Prostate gland (tissue), 2 donors: ENCODE results near the gene GOLGA5. TPM values are rescaled to one million over a fixed set of nuclear protein-coding genes. Genes with fewer than 3 reads are reported as not detected.

Experiments used
- DNase-seq: peaks from one replicate; pipeline ENCODE4 v3.0.0-alpha.2; 2019; ENCODE audit warnings: low spot score
- H3K27ac ChIP-seq, 2 donors: fragments of 200-600 bp; sonication (generic); 2 replicates each; pipeline ENCODE4 v1.5.1; 2017 to 2019
- H3K27me3 ChIP-seq: fragments of 200-600 bp; sonication (generic); replicated peaks from 2 replicates; pipeline ENCODE4 v1.5.1; 2019; ENCODE audit not compliant: insufficient read depth
- H3K36me3 ChIP-seq, 2 donors: fragments of 200-600 bp; sonication (generic); 1 replicate in 1 of 2; 2 replicates in 1 of 2; pipeline versions ENCODE4 v1.5.1 to v1.8.1; 2017 to 2019
- H3K4me1 ChIP-seq: fragments of 200-600 bp; sonication (generic); replicated peaks from 2 replicates; pipeline ENCODE4 v1.5.1; 2019
- H3K4me3 ChIP-seq, 2 donors: fragments of 200-600 bp; sonication (generic); 2 replicates each; pipeline ENCODE4 v1.5.1; 2017 to 2019
- H3K9me3 ChIP-seq: fragments of 200-600 bp; sonication (generic); 2 replicates; pipeline ENCODE4 v1.5.1; 2017
- POLR2A ChIP-seq: fragments of 450-650 bp; IDR thresholded peaks from one replicate; pipeline ENCODE4 v1.6.1; 2016; ENCODE audit warnings: antibody characterized with exemption, mild to moderate bottlenecking
- POLR2AphosphoS5 ChIP-seq: sonication (generic); formaldehyde crosslinking; IDR thresholded peaks from one replicate; pipeline ENCODE4 v1.6.1; 2017; ENCODE audit warnings: antibody characterized with exemption
- WGBS: methylation state at CpG from one replicate; pipeline ENCODE4 v1.1.5; 2018; 5-methylcytosine and 5-hydroxymethylcytosine counted together
- intact Hi-C: fragments of 100-400 bp; cut with DNase I; formaldehyde crosslinking; loops from one replicate; pipeline ENCODE4 v1.14.2; 2022
- total RNA-seq, 2 donors: library from RNA; depleted of rRNA; stranded (reverse); fragments of >200 nt; gene quantifications; one replicate each; pipeline ENCODE4 v1.1.0, GENCODE V29; 2016
- TF ChIP-seq, protein P1 (sequence below), 4 experiments: fragments of 200-600 bp in 2 of 4; fragments of 450-650 bp in 2 of 4; sonication (generic) in 2 of 4; IDR thresholded peaks; 1 replicate in 3 of 4; 2 replicates in 1 of 4; pipeline ENCODE4 v1.5.1; 2016 to 2019; ENCODE audit warnings: antibody characterized with exemption in 4 of 4, mild to moderate bottlenecking in 2 of 4, moderate library complexity in 2 of 4

Gene GOLGA5
- total RNA-seq, 2 donors from 2014 or later, result 63.5 to 69.5 TPM

DNA sequence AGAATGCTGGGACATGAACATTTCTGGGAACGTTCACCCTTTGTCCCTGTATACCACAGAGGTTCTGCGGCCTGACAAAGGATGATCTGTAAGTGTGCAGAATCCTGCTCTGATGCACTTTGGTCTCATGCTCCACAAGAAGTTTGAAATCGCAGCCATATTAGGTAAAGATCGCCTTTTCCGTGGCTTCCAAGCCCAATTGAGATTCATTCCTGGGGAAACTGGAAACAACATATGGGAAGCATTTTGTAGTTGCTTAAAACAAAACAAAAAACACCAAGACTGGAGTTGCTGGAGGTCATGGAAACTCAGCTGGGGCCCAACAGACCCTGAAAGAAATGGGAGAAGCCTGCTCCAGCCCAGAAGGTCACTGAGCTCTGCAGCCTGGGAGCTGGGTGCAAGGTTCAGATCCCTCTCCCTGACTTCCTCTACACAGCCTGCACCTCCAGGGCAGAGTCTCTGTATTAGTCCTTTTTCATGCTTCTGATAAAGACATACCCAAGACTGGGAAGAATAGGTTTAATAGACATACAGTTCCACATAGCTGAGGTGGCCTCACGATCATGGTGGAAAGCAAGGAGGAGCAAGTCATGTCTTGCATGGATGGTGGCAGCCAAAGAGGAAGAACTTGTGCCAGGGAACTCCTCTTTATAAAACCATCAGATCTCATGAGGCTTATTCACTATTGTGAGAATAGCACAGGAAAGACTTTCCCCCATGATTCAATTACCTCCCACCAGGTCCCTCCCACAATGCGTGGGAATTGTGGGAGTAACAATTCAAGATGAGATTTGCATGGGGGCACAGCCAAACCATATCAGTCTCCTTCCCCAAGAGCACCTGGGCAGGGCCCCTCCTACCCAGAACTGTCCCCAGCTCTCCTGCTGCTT lies 68.0 kb downstream of the GOLGA5 start:
- Histone ChIP-seq H3K36me3 (no peaks in the 10 kb centered on the region), H3K9me3 (no peaks in the 10 kb centered on the region), H3K4me1 (no peaks in the 10 kb centered on the region), H3K27me3 (no peaks in the 10 kb centered on the region), H3K4me3 (no peak overlapping the region), H3K27ac (no peak overlapping the region)
- intact Hi-C loops, result no loop called here
- TF ChIP-seq, protein P1, sequence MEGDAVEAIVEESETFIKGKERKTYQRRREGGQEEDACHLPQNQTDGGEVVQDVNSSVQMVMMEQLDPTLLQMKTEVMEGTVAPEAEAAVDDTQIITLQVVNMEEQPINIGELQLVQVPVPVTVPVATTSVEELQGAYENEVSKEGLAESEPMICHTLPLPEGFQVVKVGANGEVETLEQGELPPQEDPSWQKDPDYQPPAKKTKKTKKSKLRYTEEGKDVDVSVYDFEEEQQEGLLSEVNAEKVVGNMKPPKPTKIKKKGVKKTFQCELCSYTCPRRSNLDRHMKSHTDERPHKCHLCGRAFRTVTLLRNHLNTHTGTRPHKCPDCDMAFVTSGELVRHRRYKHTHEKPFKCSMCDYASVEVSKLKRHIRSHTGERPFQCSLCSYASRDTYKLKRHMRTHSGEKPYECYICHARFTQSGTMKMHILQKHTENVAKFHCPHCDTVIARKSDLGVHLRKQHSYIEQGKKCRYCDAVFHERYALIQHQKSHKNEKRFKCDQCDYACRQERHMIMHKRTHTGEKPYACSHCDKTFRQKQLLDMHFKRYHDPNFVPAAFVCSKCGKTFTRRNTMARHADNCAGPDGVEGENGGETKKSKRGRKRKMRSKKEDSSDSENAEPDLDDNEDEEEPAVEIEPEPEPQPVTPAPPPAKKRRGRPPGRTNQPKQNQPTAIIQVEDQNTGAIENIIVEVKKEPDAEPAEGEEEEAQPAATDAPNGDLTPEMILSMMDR (IDR thresholded peaks at IDR 0.05), result no peak
- no peak for TF ChIP-seq POLR2AphosphoS5
- TF ChIP-seq POLR2A, result no peak
- 76% methylated on average over 7 of the region's 7 CpGs for WGBS
- DNase-seq, result no peak

DNA sequence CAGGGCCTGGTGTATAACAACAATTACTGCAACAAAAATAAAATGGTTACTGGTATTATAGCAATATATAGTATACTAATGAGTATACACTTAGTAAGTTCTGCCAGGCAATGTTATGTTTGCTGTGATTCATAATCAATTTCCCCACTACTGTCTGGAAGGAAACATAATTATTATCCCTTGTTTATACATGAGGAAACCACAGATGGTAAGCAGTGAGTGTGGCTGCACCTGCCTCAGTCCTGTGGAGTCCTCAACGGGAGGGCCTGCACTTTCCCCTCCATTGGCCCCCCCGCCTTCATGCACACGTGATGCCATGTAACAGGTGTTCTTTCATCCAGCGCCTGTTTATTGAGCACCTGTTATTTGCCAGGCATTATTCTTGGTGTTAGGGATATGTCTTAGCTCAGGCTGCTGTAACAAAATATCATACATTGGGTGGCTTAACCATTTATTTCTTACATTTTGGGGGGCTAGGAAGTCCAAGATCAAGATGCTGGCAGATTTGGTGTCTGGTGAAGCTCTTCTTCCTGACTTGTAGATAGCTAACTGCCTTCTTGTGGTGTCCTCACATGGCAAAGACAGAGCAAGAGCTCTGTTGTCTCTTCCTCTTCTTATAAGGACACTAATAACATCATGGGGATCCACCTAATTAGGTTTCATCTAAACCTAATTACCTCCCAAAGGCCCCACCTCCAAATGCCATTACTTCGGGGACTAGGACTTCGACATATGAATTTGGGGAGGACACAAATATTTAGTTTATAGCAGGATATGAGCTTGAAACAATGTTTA lies 69.4 kb downstream of the GOLGA5 start:
- no peak for DNase-seq
- no peaks in the 10 kb centered on the region for H3K36me3 ChIP-seq
- no peaks in the 10 kb centered on the region for H3K4me1 ChIP-seq
- intact Hi-C loops, result no loop called here
- no peak overlapping the region for H3K27ac ChIP-seq
- 62% methylated on average over 6 of the region's 6 CpGs for WGBS
- no peaks in the 10 kb centered on the region for H3K27me3 ChIP-seq
- no peaks in the 10 kb centered on the region for H3K9me3 ChIP-seq
- TF ChIP-seq POLR2A (no peak), POLR2AphosphoS5 (no peak)
- TF ChIP-seq, protein P1 (IDR thresholded peaks at IDR 0.05), result no peak
- no peak overlapping the region for H3K4me3 ChIP-seq

DNA sequence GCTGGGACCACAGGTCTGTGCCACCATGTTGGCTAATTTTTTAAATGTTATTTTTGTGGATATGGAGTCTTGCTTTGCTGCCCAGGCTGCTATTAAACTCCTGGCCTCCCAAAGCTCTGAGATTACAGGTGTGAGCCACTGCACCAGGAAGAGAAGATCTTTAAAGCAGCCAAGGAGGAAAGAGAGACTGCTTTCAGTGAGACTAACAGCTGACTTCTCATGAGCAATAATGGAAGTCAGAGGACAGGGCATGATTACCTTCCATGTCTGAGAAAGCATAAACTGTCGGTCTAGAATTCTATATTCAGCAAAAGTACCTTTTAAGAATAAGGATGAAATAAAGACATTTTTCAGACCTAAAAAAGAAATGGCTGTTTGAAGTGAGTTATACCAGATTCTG lies 71.6 kb downstream of the GOLGA5 start:
- no peak overlapping the region for H3K27ac ChIP-seq
- 87% methylated on average over 1 of the region's 1 CpG for WGBS
- no peaks in the 10 kb centered on the region for H3K27me3 ChIP-seq
- H3K9me3 ChIP-seq, result no peaks in the 10 kb centered on the region
- intact Hi-C loops, result no loop called here
- no peak for DNase-seq
- no peak for TF ChIP-seq POLR2AphosphoS5
- TF ChIP-seq, protein P1 (IDR thresholded peaks at IDR 0.05), result no peak
- TF ChIP-seq POLR2A, result no peak
- H3K4me1 ChIP-seq, result no peaks in the 10 kb centered on the region
- no peak overlapping the region for H3K4me3 ChIP-seq
- no peaks in the 10 kb centered on the region for H3K36me3 ChIP-seq

DNA sequence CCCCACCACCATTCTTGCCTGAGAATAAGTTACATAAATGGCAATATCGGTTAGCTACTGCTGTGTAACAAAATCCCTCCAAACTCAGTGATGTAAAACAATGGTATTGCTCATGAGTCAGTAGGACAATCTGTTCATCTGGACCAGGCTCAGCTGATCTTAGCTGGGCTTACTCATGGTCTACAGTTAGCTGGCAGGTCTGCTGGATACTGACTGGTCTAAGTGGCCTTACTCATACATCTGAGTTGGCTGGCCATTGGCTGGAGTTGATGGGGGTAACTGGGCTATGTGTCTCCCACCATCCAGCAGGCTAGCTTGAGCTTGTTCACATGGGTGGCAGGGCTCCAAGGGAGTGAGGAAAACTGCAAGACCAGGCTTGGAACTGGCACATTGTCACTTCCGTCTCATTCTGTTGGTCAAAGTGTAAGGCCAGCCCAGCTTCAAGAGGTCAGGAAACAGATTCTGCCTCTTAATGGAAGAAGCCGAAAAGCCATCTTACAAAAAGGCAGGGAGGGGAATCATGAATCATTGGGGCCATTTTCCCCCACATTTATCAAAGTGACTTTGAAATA lies 72.2 kb downstream of the GOLGA5 start:
- no peaks in the 10 kb centered on the region for H3K4me1 ChIP-seq
- no peaks in the 10 kb centered on the region for H3K27me3 ChIP-seq
- intact Hi-C loops, result no loop called here
- no peak for DNase-seq
- 78% methylated on average over 3 of the region's 3 CpGs for WGBS
- no peaks in the 10 kb centered on the region for H3K9me3 ChIP-seq
- no peaks in the 10 kb centered on the region for H3K36me3 ChIP-seq
- TF ChIP-seq, protein P1 (IDR thresholded peaks at IDR 0.05), result no peak
- TF ChIP-seq POLR2A, result no peak
- TF ChIP-seq POLR2AphosphoS5, result no peak
- H3K27ac ChIP-seq, result no peak overlapping the region
- no peak overlapping the region for H3K4me3 ChIP-seq
